KOPT-K1 (cell line): ENCODE measurements around the gene SMAD3.
A peak's percentile ranks its signal among the peaks of the same experiment; 100 is the strongest.
"Not testable (repeated sequence)": the region's sequence is repeated elsewhere in the genome, so short reads cannot be mapped to it uniquely, and the experiment has no call there.

ENCODE experiments used
- H3K27ac ChIP-seq: fragments of 200-600 bp; sonication (generic); 2 replicates; pipeline ENCODE4 v1.5.1; 2016; ENCODE audit warnings: antibody characterized with exemption, mild to moderate bottlenecking, low read depth, low read length; ENCODE audit not compliant: poor library complexity, severe bottlenecking
- H3K36me3 ChIP-seq: fragments of 200-600 bp; sonication (generic); 2 replicates; pipeline ENCODE4 v1.5.1; 2017; ENCODE audit warnings: antibody characterized with exemption, mild to moderate bottlenecking, low read length, moderate library complexity; ENCODE audit not compliant: insufficient read depth
- H3K9me3 ChIP-seq: fragments of 200-600 bp; sonication (generic); 2 replicates; pipeline ENCODE4 v1.5.1; 2017; ENCODE audit warnings: antibody characterized with exemption, low read length, mild to moderate bottlenecking; ENCODE audit not compliant: insufficient read depth, poor library complexity, severe bottlenecking

The SMAD3 gene

DNA sequence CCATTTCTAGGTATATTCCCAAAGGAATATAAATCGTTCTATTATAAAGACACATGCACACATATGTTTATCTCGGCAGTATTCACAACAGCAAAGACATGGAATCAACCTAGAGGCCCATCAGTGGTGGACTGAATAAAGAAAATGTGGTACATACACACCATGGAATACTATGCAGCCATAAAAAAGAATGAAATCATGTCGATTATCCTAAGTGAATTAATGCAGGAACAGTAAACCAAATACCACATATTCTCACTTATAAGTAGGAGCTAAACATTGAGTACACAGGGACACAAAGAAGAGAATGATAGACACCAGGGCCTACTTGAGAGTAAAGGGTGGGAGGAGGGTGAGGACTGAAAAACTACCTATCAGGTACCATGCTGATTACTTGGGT, 37.0 kb upstream of the SMAD3 start:
- not testable (repeated sequence) for H3K9me3 ChIP-seq, H3K27ac ChIP-seq, H3K36me3 ChIP-seq

DNA sequence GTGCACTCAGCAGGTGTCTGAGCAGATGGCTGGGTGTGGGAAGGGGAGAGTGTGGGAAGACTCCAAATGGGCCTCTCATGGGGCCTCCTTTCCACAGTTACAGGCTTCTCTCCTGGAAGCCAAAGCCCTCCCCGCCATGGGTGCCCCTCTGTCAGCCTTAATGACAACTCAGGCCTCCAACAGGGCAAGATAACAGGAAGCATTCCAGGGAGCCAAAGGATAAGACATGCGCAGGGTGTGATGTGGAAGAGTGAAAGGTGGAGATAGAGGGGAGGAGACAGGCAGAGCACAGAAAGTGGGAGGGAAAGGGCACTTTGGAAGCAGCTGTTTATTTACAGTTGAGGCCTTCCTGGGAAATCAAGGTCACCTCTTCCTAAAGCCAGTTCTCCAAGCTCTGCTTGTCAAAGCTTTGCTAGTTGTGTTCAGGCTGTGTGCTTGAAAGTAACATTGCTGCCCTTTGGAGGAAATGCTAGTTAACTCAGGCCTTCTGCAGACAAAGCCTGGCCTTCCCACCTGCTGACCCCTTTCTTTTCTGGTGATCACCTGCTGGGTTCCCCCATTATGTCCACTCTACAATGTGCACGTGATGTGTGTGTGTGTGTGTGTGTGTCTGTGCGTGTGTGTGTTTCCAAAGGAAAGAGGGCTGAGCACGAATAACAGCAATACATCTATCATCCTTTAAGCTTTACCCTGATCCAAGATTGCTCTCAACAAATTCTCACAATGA, 35.2 kb upstream of the SMAD3 start:
- no peak overlapping the region for H3K27ac ChIP-seq
- no peaks in the 10 kb centered on the region for H3K36me3 ChIP-seq
- no peaks in the 10 kb centered on the region for H3K9me3 ChIP-seq

DNA sequence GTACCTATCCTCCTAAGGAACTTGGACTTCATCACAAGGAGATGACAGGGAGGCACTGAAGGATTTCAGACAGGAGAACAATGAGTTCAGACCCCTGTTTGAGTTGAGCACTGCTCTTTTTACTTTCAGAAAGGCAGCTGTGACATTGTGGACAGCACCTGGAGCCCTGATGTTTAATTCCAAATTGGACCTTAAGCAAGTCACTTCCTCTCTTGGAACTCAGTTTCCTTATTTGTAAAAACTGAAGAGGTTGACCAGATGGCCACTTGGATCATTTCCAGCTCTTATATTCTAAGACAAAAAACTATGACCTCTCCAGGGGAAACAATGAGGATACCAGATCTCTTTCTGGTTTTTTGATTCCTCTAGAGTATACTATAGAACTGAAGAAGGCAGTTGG, 34.1 kb upstream of the SMAD3 start:
- no peaks in the 10 kb centered on the region for H3K36me3 ChIP-seq
- H3K27ac ChIP-seq = no peak overlapping the region
- no peaks in the 10 kb centered on the region for H3K9me3 ChIP-seq

DNA sequence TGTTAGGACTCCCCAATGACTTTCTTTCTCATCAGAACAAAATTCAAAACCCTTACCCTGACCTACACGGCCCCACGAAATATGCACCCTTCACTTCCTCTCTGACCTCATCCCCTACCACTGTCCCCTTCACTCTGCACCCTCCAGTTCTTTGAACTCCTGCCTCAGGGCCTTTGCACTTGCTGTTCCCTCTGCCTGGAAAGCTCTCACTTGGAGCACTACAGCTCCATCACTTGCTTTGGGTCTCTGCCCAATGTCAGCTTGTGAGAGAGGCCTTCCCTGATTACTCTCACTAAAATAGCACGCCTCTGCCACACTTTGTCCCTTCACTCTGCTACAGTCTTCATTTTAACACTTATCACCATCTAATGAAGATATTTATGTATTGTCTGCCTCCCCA, 32.8 kb upstream of the SMAD3 start:
- Histone ChIP-seq H3K36me3 (no peaks in the 10 kb centered on the region), H3K27ac (no peak overlapping the region), H3K9me3 (no peaks in the 10 kb centered on the region)

DNA sequence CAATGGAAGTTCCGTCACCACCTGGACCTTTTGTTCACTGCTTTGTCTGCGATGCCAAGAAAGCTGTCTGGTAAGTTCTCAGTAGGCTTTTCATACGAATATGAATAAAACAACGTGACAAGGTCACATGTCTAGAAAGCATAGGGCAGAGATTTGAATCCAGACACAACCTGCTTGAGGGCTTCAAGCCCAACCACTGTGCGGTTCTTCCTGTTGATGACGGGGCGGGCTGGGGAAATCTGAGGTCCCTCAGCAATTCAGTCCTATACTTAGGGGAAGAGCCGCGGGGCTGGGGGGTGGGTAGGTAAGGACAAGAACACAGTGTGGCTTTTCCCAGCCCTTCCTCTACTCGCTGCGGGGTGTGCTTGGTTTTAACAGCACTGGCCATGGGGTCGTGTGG, 32.4 kb upstream of the SMAD3 start:
- Histone ChIP-seq H3K9me3 (no peaks in the 10 kb centered on the region), H3K36me3 (no peaks in the 10 kb centered on the region), H3K27ac (no peak overlapping the region)

DNA sequence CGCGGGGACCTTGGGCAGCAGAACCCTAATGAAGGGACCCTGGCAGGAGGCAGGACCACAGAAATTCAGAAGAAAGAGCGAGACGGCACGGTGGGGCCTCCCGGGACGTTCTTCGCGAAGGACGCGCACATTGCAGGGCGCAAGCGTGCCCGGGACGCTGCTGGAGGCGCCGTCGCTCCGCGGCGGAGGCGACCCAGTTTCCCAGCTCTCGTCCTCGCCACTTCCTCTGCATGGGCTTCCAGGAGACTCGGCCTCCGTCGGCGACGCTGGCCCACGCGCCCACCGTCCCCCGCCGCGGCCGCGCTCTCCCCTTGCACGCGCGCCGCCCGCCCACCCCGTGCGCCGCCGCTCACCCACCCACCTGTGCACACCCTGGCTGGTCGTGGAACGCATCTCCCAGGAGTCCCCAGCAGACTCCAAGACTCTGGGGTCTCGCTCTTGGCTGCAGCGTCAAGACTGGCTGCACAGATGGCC, 31.8 kb upstream of the SMAD3 start:
- Histone ChIP-seq H3K36me3 (no peaks in the 10 kb centered on the region), H3K9me3 (no peaks in the 10 kb centered on the region), H3K27ac (no peak overlapping the region)

DNA sequence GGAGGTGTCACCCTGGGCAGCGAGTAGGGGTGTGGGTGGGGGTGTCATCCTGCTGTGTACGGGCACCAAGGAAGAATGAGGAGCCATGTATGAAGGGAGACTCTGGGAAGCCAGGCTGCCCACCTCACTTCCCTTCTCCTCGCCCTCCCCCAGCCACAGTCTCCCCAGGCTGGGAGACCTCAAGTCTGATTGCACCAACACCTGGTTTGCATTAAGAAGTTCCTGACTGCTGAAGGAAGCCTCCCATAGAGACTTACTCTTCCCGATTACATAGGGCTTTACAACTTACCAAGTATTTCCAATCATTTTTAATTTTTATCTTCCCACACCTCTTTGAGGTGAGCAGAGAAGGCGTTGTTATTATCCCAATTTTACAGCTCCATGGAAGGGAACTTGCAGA, 29.5 kb upstream of the SMAD3 start:
- H3K9me3 ChIP-seq = no peaks in the 10 kb centered on the region
- no peaks in the 10 kb centered on the region for H3K36me3 ChIP-seq
- peak overlapping the region; percentile 29 for H3K27ac ChIP-seq

DNA sequence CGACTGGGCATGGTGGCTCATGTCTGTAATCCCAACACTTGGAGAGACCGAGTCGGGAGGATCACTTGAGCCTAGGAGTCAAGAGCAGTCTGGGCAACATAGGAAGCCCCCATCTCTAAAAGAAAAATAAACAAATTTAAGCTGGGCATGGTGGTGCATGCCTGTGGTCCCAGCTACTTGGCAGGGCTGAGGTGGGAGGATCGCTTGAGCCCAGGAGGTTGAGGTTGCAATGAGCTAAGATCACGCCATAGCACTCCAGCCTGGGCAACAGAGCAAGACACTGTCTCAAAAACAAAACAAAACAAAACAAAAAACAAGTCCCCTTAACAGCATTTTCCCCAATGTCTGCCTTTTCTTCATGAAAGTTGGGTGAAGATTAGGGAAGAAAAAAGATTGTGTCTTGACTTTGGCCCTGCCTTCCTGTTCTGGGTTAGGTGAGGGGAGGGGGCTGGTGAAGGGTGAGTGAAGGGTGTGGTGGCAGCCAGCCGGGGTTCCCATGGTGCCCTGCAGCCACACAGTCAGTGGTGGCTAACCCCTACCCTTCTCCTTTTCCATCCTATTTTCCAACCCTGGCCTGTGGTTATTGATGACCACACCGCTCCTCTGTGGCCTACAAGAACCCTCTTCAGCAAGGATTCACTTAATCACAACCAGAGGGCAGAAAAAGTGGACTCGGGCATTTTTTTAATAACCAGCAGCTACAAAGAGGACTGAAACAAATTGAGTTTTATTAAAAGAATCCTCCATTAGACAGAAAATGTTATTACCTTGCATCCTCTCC, 28.4 kb upstream of the SMAD3 start:
- Histone ChIP-seq H3K36me3 (no peaks in the 10 kb centered on the region), H3K9me3 (no peaks in the 10 kb centered on the region), H3K27ac (no peak overlapping the region)

DNA sequence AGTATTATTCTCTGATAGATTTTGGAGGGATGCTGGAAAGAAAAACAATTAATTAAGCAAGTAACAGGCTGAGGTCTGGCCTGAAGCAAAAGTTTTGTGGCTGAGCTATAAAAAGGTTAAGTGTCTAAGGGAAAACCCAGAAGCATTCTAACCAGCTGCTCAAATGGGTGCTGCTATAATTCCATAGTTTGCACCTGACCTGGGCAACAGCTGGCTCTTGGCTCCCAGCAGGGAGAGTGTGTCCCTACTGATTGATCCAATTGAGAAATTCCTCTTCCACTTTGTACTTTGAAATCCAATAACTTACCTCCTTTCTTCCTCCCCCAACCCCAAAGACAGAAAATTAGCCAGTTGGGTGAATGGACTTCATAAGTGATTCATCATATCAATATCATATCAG, 27.7 kb upstream of the SMAD3 start:
- Histone ChIP-seq H3K27ac (no peak overlapping the region), H3K9me3 (no peaks in the 10 kb centered on the region), H3K36me3 (no peaks in the 10 kb centered on the region)

DNA sequence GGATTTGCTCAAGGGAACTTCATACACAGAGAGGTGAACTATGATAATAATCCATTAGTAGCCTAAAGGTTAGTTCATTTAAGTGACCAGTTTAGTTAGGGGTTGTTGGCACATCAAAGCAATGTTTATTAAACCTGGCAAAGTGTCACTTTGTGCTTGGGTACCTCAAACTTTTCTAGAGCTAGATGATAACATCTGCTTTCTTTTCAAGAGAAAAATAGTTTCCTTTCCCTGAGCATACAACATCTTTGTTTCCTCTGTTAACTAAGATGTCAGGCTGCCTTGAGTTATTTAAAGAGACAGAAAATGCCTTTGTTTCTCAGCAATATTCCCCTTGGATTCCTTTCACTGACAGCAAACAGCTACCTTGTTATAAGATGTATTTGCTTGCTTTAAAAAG, 26.7 kb upstream of the SMAD3 start:
- Histone ChIP-seq H3K27ac (no peak overlapping the region), H3K9me3 (no peaks in the 10 kb centered on the region), H3K36me3 (no peaks in the 10 kb centered on the region)

DNA sequence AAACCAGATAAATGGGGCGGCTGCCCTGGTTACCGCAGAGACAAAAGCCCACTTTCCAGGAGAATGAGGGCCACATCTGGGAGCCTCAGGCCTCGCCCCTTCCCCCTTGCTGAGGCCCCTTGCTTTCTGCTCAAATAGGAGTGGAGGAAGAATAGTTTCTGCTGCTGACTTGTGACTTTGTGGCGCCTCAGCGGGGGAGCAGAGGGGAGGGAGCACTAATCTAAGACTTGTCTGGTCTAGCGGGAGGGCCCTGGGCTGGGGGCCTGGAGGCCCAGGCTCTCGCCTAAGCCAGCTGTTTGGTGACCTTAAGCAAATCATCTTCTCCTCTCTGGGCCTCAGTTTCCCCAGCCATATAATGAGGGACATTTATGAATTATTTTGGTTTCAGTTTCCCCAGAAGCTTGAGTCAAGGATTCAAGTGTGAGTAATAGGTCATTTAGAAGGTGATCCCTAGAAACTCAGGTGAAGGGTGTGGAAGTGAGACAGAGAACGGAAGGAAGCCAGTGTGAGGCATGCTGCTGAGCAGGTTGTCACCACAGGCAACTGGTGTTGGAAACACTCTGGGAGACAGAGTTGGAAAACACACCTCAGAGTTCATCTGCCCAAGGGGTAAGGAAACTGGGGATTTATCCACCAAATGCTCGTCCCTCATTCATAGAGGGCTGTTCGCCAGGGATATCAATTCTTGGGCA, 25.9 kb upstream of the SMAD3 start:
- H3K36me3 ChIP-seq = no peaks in the 10 kb centered on the region
- no peaks in the 10 kb centered on the region for H3K9me3 ChIP-seq
- no peak overlapping the region for H3K27ac ChIP-seq

DNA sequence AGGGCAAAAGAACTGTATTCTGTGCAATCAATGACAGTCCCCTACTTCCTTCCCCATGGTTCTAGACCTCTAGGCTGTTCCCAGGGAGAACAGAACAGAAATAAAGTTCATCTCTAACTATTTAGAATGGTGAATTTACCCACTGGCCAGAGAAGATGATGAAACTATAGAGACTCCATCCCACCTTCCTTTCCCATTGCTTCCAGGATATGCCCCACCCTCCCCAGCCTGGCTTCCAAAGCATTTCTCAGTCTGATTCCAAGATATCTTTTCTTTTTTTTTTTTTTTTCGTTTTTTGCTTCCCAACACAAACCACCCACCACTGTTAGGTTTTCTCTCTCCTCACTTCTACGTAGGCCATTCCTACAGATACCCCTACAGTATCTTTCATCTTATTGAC, 25.1 kb upstream of the SMAD3 start:
- Histone ChIP-seq H3K36me3 (no peaks in the 10 kb centered on the region), H3K9me3 (no peaks in the 10 kb centered on the region), H3K27ac (no peak overlapping the region)

DNA sequence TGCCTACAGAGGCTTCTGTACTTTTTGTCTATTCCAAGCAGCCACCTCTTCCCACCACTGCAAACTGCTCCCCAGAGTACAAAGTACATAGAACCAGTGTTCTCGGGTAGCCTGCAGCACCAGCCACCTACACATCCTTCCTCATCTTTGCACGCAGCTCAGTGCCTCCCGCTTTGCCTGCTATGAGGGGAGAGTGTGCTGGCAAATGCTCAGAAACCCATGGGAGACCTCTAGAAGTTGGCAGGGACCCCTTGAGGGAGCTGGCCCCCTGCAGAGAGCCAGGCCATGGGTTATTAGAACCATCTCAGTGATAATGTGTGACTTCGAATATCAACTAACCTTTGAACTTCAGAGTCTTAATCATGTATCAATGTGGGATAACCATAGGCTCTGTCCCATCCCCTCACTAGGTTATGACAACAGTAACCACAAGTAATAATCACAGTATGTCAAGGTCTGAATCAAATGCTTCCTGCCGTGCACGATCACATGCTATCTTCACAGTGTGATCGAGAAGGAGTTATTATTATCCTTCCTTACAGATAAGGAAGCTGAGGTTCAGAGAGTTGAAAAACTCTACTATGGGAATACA, 22.8 kb upstream of the SMAD3 start:
- H3K27ac ChIP-seq = peak overlapping the region; percentile 19
- no peaks in the 10 kb centered on the region for H3K36me3 ChIP-seq
- no peaks in the 10 kb centered on the region for H3K9me3 ChIP-seq

DNA sequence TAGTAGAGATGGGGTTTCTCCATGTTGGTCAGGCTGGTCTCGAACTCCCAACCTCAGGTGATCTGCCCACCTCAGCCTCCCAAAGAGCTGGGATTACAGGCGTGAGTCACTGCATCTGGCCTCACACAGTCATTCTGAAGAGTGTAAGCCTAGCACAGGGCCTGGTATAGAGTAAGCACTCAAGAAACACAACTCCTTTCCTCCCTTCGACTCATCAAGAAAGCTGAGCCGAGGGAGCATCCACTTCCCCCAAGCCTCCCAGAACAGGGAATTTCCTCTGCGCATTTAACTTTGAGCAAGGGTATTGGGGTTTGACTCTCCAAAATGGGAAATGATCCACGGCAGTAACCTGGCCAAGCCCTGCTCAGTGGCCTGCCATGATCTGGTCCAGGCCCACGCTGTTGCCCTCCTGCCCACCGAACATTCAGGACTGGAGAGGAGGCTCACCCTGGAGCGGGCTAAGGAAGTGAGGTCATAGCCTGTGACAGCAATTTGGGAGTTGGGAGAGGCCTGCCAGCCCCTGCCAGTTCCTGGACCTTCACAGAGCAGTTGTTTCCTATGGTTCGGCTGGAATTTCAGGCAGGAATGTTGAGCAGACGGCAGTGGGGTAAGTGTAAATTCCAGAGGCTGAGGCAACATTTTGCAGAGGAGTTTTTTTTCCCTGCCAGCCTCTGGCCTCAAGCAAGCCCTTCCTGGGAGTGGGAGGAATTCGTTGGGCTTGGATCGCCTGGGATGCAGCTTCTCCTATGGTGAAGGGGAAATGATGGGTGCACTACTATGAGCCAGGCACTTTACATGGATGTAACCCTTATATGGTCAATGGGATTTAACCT, 21.2 kb upstream of the SMAD3 start:
- no peak overlapping the region for H3K27ac ChIP-seq
- no peaks in the 10 kb centered on the region for H3K36me3 ChIP-seq
- H3K9me3 ChIP-seq = no peaks in the 10 kb centered on the region
